HepG2 (cell line): ENCODE results near the gene DNASE1. TPM values are rescaled to one million over a fixed set of nuclear protein-coding genes. Genes with fewer than 3 reads are reported as not detected.

Source experiments
- ATAC-seq: fragments of 200-7000 bp; cut with Tn5 transposase; 3 replicates; pipeline ENCODE4 v1.9.1; 2020; ENCODE audit warnings: mild to moderate bottlenecking, moderate library complexity
- BruUV-seq: library from RNA; stranded (reverse); fragments of 400-500 nt; replicated peaks from 2 replicates; lab custom pipeline; 2021; lab: Mats Ljungman, UMichigan
- CTCF ChIA-PET: fragments of 300-600 bp; formaldehyde crosslinking; extraction: SDS; loops from one replicate; lab custom pipeline; 2021; ENCODE audit warnings: low total read pairs, inconsistent platforms, low intra/inter-chr PET ratio; lab: Yijun Ruan, JAX
- POLR2A ChIA-PET: fragments of 350-600 bp; sonication (Branson Sonifier 250); formaldehyde crosslinking; loops from one replicate; lab custom pipeline; 2020; ENCODE audit warnings: antibody characterized with exemption, inconsistent platforms; lab: Yijun Ruan, JAX
- DNase-seq: peaks from one replicate; pipeline ENCODE4 v3.0.0-alpha.2; 2015; ENCODE audit warnings: low spot score
- FAIRE-seq: peaks from 3 replicates; lab custom pipeline; 2011; peaks lifted over from hg19 to GRCh38; lab: Jason Lieb, UNC
- H2AFZ ChIP-seq: one replicate; pipeline ENCODE4 v1.6.1; 2011; ENCODE audit warnings: low read length, inconsistent platforms
- H3K27ac ChIP-seq: fragments of 300-600 bp; 3 replicates; pipeline ENCODE4 v1.8.0; 2011; ENCODE audit warnings: mixed run types, mild to moderate bottlenecking, mixed read lengths, low read length, inconsistent platforms; ENCODE audit not compliant: insufficient read depth; ENCODE audit errors: extremely low read length
- H3K27me3 ChIP-seq, 2 experiments: fragments of 200-600 bp in 1 of 2; 2 replicates in 1 of 2; 3 replicates in 1 of 2; pipeline versions ENCODE4 v1.6.0 to v1.8.0; 2011; ENCODE audit warnings: low read length in 2 of 2, mild to moderate bottlenecking in 2 of 2, moderate library complexity in 2 of 2, inconsistent platforms in 1 of 2; ENCODE audit not compliant: insufficient read depth in 2 of 2, control insufficient read depth in 1 of 2
- H3K36me3 ChIP-seq, 2 experiments: fragments of 200-600 bp in 1 of 2; replicated peaks in 1 of 2; 2 replicates in 1 of 2; 3 replicates in 1 of 2; pipeline versions ENCODE4 v1.5.1 to v1.8.0; 2011; ENCODE audit warnings: low read length in 2 of 2, inconsistent platforms in 1 of 2; ENCODE audit not compliant: insufficient read depth in 2 of 2, control insufficient read depth in 1 of 2
- H3K4me1 ChIP-seq: 2 replicates; pipeline ENCODE4 v1.5.1; 2012; ENCODE audit warnings: low read length, inconsistent platforms; ENCODE audit not compliant: insufficient read depth
- H3K4me2 ChIP-seq: 2 replicates; pipeline ENCODE4 v1.6.0; 2011; ENCODE audit warnings: low read depth, low read length, inconsistent platforms
- H3K4me3 ChIP-seq, 3 experiments: fragments of 200-600 bp in 1 of 3; sonication (generic), shearing (Covaris generic) in 1 of 3; replicated peaks in 1 of 3; 2 replicates each; pipeline ENCODE4 v1.5.1; 2011 to 2016; ENCODE audit warnings: low read length in 3 of 3, inconsistent platforms in 2 of 3, low read depth in 2 of 3, mild to moderate bottlenecking in 2 of 3, control low read depth in 1 of 3, mixed read lengths in 1 of 3; ENCODE audit not compliant: insufficient read depth in 1 of 3
- H3K79me2 ChIP-seq: one replicate; pipeline ENCODE4 v1.6.1; 2011; ENCODE audit warnings: low read length, inconsistent platforms; ENCODE audit not compliant: insufficient read depth
- H3K9ac ChIP-seq: 2 replicates; pipeline ENCODE4 v1.6.0; 2011; ENCODE audit warnings: mild to moderate bottlenecking, low read depth, low read length, inconsistent platforms; ENCODE audit not compliant: insufficient read depth
- H3K9me3 ChIP-seq: 2 replicates; pipeline ENCODE4 v1.5.1; 2012; ENCODE audit warnings: mild to moderate bottlenecking, low read length
- H4K20me1 ChIP-seq: 2 replicates; pipeline ENCODE4 v1.6.0; 2011; ENCODE audit warnings: inconsistent platforms, mild to moderate bottlenecking, low read length, moderate library complexity; ENCODE audit not compliant: insufficient read depth
- CBX5 ChIP-seq: sonication (generic); formaldehyde crosslinking; IDR thresholded peaks from 2 replicates; pipeline ENCODE4 v1.4.0; 2020; ENCODE audit warnings: missing genetic modification reagents, borderline replicate concordance
- CEBPZ ChIP-seq: IDR thresholded peaks from 2 replicates; pipeline ENCODE4 v1.6.1; 2012; ENCODE audit warnings: low read length, improper control_type of control experiment
- MYC ChIP-seq: sonication (generic); formaldehyde crosslinking; IDR thresholded peaks from 2 replicates; pipeline ENCODE4 v1.9.0; 2021; ENCODE audit warnings: missing genetic modification reagents, borderline replicate concordance
- NFYC ChIP-seq: IDR thresholded peaks from 2 replicates; pipeline ENCODE4 v1.6.1; 2016; ENCODE audit warnings: missing genetic modification reagents, missing compliant biosample characterization
- PRMT3 ChIP-seq: sonication (generic); formaldehyde crosslinking; IDR thresholded peaks from 2 replicates; pipeline ENCODE4 v1.8.1; 2022; ENCODE audit warnings: low read depth, mild to moderate bottlenecking, moderate library complexity, missing genetic modification reagents, borderline replicate concordance
- ZFP82 ChIP-seq: sonication (generic); formaldehyde crosslinking; IDR thresholded peaks from 2 replicates; pipeline ENCODE4 v1.5.1; 2020; ENCODE audit warnings: mild to moderate bottlenecking, missing genetic modification reagents, borderline replicate concordance
- ZNF839 ChIP-seq: sonication (generic); formaldehyde crosslinking; IDR thresholded peaks from 2 replicates; pipeline ENCODE4 v1.4.0; 2020; ENCODE audit warnings: missing genetic modification reagents, mild to moderate bottlenecking, borderline replicate concordance
- WGBS: methylation state at CpG from one replicate; pipeline ENCODE4 v1.1.6; 2017; ENCODE audit warnings: low lambda C conversion rate; 5-methylcytosine and 5-hydroxymethylcytosine counted together
- in situ Hi-C: cut with HindIII; loops from 2 replicates; pipeline ENCODE4 v1.10.0; 2017; ENCODE audit warnings: low pct_unique_long_range_greater_than_20kb; ENCODE audit not compliant: extremely low pct_ligation_motif_present
- intact Hi-C: fragments of 100-400 bp; cut with micrococcal nuclease; formaldehyde crosslinking; loops from one replicate; pipeline ENCODE4 v1.10.0; 2022; ENCODE audit not compliant: unreplicated experiment
- polyA plus RNA-seq, 8 experiments: library from polyadenylated mRNA; depleted of rRNA in 3 of 8; stranded (reverse) in 7 of 8; unstranded in 1 of 8; fragments of >200 nt; fragmentation: Illumina TruSeq in 4 of 8; extraction: Trizol in 4 of 8; gene quantifications; 2 replicates each; pipeline versions ENCODE4 v1.2.1 to v1.2.3, GENCODE V29; 2011 to 2016; ENCODE audit warnings: low read depth in 4 of 8, missing spikeins in 1 of 8, mixed read lengths in 1 of 8; ENCODE audit not compliant: insufficient read depth in 1 of 8
- total RNA-seq, 5 experiments: library from RNA; depleted of rRNA; stranded (reverse); fragments of >200 nt; fragmentation: Illumina TruSeq; extraction: Trizol; gene quantifications; 2 replicates each; pipeline ENCODE4 v1.2.3, GENCODE V29; 2016; ENCODE audit warnings: low read depth in 1 of 5

DNASE1 gene
- total and polyA plus RNA-seq, 2 of the 13 experiments (the other 11 are each of a cell fraction or from before 2014, with no cell fraction given), result 7.1 to 11.1 TPM

- BruUV-seq, result no TSS peak
- FAIRE-seq (no peak), ATAC-seq (no peak), DNase-seq (no peak)
- Histone ChIP-seq H3K79me2 (no peaks in the 10 kb centered on the region), H3K4me2 (no peak overlapping the region), H2AFZ (no peak overlapping the region), H4K20me1 (no peaks in the 10 kb centered on the region), H3K36me3 (peaks cover 34 to 64% of the 10 kb centered on the region in 2 experiments; a peak in 4 of 5 replicates), H3K4me3 (no peak overlapping the region), H3K9me3 (no peaks in the 10 kb centered on the region), H3K4me1 (peaks cover 8% of the 10 kb centered on the region), H3K27me3 (no peaks in the 10 kb centered on the region), H3K27ac (no peak overlapping the region), H3K9ac (no peak overlapping the region)
- ChIA-PET CTCF (no interaction called here), POLR2A (interaction anchor here (1.5 kb wide), 1 partner anchor 9 kb away, joined by 6 read pairs; no protein-coding TSS in a partner anchor)
- in situ Hi-C loops, result no loop called here
- no peak for TF ChIP-seq PRMT3
- TF ChIP-seq NFYC, result no peak
- no peak for TF ChIP-seq CBX5 (CRISPR knock-in tag)
- no peak for TF ChIP-seq ZFP82 (CRISPR knock-in tag)
- no peak for TF ChIP-seq ZNF839 (CRISPR knock-in tag)
- 98% methylated on average over 7 of the region's 7 CpGs for WGBS
- intact Hi-C loops, result no loop called here
Measured at GRCh38 chr16:3687021-3687420, 32.5 kb downstream of the DNASE1 start.

DNA sequence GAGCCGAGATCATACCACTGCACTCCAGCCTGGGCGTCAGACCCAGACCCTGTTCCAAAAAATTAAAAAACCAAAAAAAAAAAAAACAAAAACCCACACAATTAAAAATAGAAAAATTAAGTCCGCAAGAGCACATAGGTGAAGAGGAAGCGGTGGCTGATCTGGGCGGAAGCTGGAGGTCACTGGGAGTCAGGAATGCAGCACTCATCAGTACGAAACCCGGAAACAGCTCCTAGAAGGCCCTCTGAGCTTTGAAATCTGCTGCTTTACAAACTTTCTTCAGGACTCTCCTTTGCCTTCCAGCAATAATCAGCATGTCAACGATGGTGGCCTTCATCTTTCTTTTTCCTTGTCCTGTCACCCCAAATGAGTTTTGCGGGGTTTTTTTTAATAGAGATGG, 33.3 kb downstream of the DNASE1 start:
- TF ChIP-seq MYC (CRISPR knock-in tag) (no peak), CEBPZ (no peak)
- H3K27me3 ChIP-seq, result no peaks in the 10 kb centered on the region
- no TSS peak for BruUV-seq
- no peaks in the 10 kb centered on the region for H3K9me3 ChIP-seq
- 98% methylated on average over 9 of the region's 9 CpGs for WGBS
- H3K9ac ChIP-seq, result no peak overlapping the region
- no peak for DNase-seq
- no peak for FAIRE-seq
- no peak overlapping the region for H3K27ac ChIP-seq
- no peak overlapping the region for H3K4me2 ChIP-seq
- CTCF ChIA-PET, result no interaction called here
- POLR2A ChIA-PET, result interaction anchor here (1.5 kb wide), 1 partner anchor 8 kb away, joined by 6 read pairs; no protein-coding TSS in a partner anchor
- H3K4me3 ChIP-seq, result no peak overlapping the region
- in situ Hi-C loops (no loop called here), intact Hi-C loops (no loop called here)
- ATAC-seq, result no peak
- peaks cover 8% of the 10 kb centered on the region for H3K4me1 ChIP-seq
- H2AFZ ChIP-seq, result no peak overlapping the region
- peaks cover 34 to 60% of the 10 kb centered on the region in 2 experiments; a peak in 4 of 5 replicates for H3K36me3 ChIP-seq
- H4K20me1 ChIP-seq, result no peaks in the 10 kb centered on the region
- H3K79me2 ChIP-seq, result no peaks in the 10 kb centered on the region
